Retina (tissue), 1 donor: ENCODE data around the gene ELAVL4.

Source experiments
- DNase-seq: peaks from one replicate; pipeline ENCODE4 v3.0.0-alpha.2; 2016

Gene ELAVL4

DNA sequence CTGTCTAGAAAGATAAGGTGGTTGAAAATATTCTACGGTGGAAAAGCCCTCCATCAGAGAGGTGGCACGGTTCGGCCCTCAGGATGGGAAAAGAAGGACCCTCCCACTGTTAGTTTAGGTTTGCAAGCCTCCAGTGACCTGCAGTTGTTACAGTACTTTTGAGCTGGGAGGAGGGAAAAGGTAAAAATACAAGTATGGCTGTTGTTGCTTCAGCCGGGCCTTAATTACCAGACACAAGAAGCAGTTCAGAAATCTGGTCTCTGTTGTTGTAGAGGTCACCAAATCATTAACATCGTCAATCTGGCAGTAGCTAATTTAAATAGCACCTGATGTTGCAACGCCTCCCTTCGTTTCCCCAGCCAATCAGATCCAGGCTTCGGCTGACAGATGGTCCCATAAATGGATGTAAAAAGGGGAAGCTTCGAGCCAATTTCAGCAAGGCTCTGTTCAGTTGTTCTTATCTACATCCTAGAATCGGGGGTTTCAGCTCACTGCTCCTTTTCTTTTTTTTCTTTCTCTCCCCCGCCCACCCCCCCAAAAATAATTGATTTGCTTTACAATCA is at the start of gene ELAVL4:
TSS of gene ELAVL4 (plus strand) at position 424 of the 563 bp plus-strand sequence. CDS start 270 bp downstream, outside the sequence.
- peak; percentile 68 for DNase-seq

DNA sequence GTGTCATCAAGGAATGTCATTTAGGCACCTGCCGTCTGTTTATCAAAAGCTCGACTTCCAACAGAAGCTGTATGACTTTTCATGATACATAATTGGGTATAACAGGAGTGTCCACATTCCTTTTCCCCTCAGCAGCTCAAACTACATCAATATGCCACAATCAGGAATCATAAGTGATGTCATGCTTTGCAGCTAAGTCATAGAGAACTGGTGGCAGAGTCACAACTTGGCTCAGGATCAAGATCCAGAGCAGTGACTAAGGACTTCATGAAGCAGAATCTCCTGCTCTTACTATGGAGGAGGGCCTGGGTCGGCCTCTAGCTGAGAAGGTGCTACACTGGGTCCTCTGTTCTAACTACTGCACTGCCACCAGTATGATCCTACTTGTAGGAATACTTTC is 48.4 kb upstream of the ELAVL4 start:
- DNase-seq = no peak

- no peak for DNase-seq
Observed at GRCh38 chr1:50066806-50067205, 41.9 kb upstream of the ELAVL4 start.

DNA sequence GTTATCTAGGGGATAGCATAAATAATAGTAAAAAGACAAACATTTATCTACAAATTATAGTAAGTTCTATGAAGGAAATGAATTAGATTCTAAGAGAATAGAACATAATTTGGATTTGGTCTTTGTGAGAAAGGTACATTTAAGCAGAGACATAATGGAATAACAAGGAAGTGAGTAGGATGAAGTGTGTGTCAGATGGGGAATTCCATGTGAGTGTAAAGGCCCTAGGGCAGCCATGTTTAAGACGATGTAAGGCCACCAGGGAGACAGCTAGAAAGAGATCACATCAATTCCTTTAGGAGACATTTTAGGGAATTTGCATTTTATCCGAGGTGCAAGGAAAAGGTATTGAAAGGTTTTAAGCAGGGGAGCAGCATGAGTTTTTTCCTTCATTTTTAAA is 33.8 kb upstream of the ELAVL4 start:
- DNase-seq = no peak

- DNase-seq = no peak
Observed at GRCh38 chr1:50077273-50077672, 31.4 kb upstream of the ELAVL4 start.

- DNase-seq = peak; percentile 20
Observed at GRCh38 chr1:50080904-50081586, 27.7 kb upstream of the ELAVL4 start.

DNA sequence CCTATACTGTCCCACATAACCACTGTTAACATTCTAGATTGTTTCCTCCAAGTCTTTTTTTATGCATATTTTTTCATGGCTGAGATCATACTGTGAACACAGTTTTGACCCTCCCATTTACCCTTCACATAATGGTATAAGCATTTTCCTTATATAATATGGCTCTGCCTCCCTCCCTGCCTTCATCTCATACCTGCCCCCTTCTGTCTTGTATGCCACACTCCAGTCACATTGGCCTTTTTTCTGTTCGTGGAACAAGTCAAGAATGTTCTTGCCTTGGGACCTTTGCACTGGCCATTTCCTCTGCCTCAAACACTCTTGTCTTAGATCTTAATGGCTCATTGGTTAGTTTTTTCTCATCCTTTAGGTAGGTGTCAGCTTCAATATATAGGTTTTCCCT is 24.3 kb upstream of the ELAVL4 start:
- DNase-seq = no peak

DNA sequence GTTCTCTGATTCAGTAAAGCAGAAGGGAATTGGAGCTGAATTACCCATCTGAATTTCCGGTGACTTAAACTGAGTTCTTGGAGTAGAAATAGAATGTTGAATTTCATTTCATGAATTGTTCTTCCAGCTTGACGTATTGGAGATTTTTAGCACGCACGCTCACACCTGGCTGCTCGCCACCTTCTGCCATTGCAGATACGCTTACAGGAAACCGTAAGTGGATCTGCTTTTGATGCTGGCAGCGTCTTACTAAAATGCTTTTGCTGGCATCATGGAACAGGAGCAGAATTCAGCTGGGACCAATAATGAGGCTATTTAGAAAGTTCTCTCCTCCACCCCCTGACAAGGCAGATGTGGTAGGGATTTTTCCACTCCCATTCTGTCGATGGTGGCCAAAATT is 17.7 kb upstream of the ELAVL4 start:
- DNase-seq = no peak

DNA sequence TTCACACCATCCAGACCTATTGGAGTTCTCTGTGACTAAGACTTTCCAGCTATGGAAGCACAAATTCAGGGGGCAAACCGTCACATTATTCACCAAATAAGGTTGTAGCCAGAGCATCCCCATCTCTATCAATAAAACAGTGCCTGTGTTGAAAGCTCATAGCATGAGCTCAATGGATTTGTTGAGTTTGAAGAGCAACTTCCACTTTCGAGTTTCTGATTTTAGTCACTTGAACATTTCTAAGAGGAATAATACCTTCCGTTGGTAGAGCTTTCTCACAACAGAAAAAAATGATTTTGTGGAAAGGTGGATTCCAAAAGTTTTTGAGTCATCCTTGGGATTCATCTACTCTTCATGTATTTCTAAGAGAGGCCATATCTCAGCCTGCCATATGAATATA is 13.0 kb upstream of the ELAVL4 start:
- no peak for DNase-seq

DNA sequence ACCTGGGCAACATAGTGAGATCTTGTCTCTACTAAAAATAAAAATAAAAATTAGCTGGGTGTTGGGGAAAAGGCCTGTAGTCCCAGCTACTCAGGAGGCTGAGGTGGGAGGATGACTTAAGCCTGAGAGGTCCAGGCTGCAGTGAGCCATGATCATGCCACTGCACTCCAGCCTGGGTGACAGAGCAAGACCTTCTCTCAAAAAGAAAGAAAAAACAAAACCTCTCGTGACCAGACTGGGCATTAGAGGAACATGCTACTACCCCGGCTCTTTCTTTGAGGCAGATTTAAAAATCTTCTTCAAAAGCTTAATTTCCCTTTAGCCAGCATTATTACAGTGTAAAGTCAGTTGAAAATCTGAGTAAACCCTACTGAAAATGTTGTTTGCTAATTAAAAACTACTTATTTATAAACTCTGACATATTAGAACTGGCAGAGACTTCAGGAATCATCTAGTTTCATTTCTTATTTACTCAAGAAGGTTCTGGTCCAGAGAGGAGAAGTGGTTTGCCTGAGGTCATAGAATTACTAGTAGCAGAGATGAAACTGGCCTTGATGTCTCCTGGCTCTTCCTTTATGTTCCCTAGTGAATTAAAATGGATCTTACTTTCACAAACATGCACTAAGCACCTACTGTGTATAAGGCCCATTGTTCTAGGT is 11.6 kb upstream of the ELAVL4 start:
- DNase-seq = no peak

GRCh38 chr1:50097791-50098190 is 10.9 kb upstream of the ELAVL4 start:
- no peak for DNase-seq

DNA sequence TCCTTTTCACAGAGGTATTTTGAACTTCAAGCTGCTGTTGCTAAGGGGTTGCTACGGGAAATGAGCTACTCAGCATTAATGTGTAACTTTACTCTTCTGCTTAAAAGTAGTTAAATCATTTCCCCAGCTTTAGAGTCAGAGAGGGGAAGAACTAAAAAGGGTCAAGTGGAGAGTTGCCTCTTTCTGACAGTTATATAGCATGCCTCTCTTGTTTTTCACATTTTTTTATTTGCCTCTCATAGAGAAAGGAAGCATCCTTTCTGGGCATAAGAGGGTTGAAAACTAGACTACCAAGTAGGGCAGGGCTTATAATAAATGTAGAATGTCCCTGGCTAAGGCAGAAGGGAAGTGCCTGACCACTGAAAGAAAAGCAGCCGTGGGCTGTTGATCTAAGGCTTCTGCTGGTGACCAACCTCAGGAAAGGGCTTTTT is 10.1 kb upstream of the ELAVL4 start:
- no peak for DNase-seq

DNA sequence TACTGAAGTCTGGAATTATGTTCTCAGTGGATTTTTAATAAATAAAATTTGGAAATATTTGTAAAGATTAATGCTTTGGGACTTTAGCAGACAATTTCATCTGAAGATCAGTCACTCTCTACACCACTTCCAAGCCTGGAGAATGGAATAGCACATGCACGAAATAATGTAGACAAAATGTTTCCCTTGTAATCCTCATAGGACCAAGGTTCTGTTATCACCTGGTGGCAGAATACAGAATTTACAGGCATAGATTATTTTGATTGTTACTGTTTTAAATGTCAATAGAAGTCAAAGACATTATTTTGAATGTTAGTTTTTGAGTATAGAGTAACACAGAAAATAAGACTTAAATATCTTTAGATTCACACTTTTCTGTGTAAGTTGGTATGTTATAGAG is 9.1 kb upstream of the ELAVL4 start:
- DNase-seq = no peak

DNA sequence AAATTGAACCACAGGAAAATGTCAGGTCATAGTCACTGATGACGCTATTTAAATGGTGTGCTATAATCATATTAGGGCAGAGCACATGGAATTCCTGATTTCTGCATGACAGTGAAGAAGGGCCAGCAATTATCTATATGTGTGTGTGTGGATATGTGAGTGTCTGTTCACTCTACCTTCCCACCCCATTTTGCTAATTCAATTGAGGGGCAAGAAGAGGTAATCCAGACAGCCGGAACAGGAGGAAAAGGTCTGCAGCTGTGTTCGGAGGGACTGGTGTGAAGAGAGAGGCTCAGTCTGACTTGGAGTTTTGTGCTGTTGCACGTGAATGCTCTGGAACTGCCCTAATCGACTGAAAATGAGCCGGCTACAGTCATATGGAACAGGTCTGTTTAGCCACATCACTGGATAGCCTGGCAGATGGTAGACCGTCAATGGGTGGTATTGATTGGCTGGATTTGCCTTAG is 5.1 kb upstream of the ELAVL4 start:
- peak; percentile 68 for DNase-seq

- no peak for DNase-seq
Observed at GRCh38 chr1:50105433-50105832, 3.3 kb upstream of the ELAVL4 start.

DNA sequence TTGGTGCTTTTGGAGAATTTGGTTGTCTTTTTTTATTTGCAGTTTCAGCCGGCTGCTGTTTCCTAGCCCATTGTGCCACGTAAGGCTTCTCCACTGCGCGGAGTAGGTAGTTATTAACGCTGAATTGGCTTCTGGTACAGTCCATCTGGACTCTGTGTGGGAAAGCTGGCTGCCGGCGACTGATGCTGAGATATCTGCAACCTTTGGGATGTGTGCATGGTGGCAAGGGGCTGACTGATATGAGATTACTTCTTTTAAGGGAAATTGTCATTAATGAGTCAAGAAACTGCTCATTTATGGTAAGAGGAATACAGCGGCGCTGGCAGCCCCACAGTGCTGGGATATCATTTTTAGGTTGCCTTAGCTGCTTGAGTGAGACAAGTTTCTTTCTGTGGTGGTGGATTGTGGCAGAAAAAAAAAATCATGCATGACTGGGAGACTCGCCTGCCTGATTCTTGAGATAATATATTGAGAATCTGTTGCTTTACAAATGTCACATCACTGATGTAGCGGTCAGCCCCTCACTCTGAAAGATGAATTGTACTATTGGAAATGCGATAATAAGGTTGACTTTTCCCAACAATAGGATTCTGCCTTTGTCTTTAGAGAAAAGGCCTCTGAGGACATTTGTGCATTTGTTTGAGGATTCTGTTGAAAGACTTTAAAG is 2.5 kb upstream of the ELAVL4 start:
- peak; percentile 78 for DNase-seq

- DNase-seq = no peak
Observed at GRCh38 chr1:50109116-50109515, 396 bp downstream of the ELAVL4 start.

- DNase-seq = peak; percentile 72
Observed at GRCh38 chr1:50109647-50110075, 941 bp downstream of the ELAVL4 start.

GRCh38 chr1:50110151-50110550 is 1.4 kb downstream of the ELAVL4 start:
- peak; percentile 55 for DNase-seq

GRCh38 chr1:50110656-50111055 is 1.9 kb downstream of the ELAVL4 start:
- DNase-seq = peak; percentile 78

DNA sequence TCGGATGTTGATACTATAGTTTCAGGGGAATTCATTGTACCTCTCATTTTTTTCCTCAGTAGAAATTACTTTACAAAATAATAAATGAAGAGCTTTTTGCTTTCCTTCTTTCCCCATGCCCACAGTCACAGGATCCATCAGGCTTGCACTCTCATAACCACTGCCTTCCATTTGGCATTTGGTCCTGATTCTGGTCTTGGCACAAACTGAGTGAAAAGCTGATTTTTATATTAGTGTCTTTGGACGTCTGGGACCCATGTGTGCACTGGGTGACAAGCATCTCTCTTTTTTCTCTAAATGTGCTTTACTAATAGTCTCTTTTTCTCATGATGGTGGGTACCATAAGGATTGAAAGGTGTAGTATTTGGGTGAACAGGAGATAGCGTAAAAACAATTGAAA is 2.8 kb downstream of the ELAVL4 start:
- no peak for DNase-seq

DNA sequence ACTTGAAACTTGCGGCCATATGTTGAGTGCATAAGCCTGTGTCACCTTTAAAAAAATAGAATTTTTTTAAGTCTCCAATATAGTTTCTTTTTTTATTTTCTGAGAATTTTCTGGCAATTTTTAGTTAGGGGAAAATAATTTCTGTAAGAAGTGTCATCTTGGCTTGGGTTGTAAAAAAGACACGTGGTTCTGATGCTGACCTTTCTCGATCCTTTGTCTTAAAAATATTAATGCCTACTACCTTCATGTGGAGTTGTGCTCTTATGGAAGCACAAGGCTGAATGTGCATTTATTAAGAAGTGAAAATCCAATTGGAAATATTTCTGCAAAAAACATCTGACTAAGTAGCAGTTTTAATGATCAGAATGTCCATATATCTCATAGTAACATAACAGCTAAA is 3.5 kb downstream of the ELAVL4 start:
- no peak for DNase-seq

DNA sequence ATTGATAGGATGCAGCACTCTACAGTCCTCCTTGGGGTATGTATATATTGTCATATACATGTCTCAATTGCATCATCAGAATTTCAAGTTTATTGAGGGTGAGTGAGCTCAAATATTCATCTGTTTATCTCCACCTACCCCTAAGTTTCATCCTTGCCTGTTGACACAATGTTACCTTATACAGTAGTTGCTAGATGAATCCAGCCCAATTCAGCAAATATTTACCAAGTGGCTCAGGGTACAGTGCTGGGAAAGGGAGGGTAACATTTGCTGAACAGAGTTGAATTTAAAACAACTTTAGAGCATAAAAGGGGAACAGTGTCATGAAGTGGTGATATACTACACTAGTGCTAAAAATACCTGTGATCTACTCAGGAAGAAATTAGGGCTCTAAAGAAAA is 14.4 kb downstream of the ELAVL4 start:
- DNase-seq = no peak
